Right lobe of liver (tissue), 6 donors: ENCODE data around the gene ZNF160. TPM values are rescaled to one million over a fixed set of nuclear protein-coding genes. Genes with fewer than 3 reads are reported as not detected.

Experiments
- ATAC-seq, 4 donors: fragments of 200-7000 bp; cut with Tn5 transposase; one replicate each; pipeline ENCODE4 v1.9.1; 2020; ENCODE audit warnings: mild to moderate bottlenecking in 4 of 4, moderate library complexity in 4 of 4
- DNase-seq, 3 donors: peaks; one replicate each; pipeline ENCODE4 v3.0.0-alpha.2; 2020
- H3K27ac ChIP-seq, 3 donors: fragments of 200-600 bp; one replicate each; pipeline ENCODE4 v1.8.0; 2022
- H3K27me3 ChIP-seq, 2 donors: fragments of 200-600 bp; one replicate each; pipeline ENCODE4 v1.8.0; 2022
- H3K36me3 ChIP-seq, 4 donors: fragments of 200-600 bp; sonication (generic) in 1 of 4; one replicate each; pipeline versions ENCODE4 v1.5.1 to v1.8.0; 2017 to 2022; ENCODE audit warnings: control low read depth in 1 of 4
- H3K4me1 ChIP-seq, 4 donors: fragments of 200-600 bp; sonication (generic) in 1 of 4; one replicate each; pipeline versions ENCODE4 v1.5.1 to v1.8.0; 2017 to 2022; ENCODE audit warnings: control low read depth in 1 of 4
- H3K4me3 ChIP-seq, 3 donors: fragments of 200-600 bp; one replicate each; pipeline ENCODE4 v1.8.0; 2022
- H3K9me3 ChIP-seq, 4 donors: fragments of 200-600 bp; sonication (generic) in 1 of 4; one replicate each; pipeline versions ENCODE4 v1.5.1 to v1.8.0; 2017 to 2022; ENCODE audit warnings: control low read depth in 1 of 4
- POLR2A ChIP-seq: fragments of 450-650 bp; IDR thresholded peaks from one replicate; pipeline ENCODE4 v1.6.1; 2017; ENCODE audit warnings: antibody characterized with exemption, mild to moderate bottlenecking
- WGBS: methylation state at CpG from one replicate; pipeline ENCODE4 v1.1.6; 2018; ENCODE audit warnings: low coverage, low lambda C conversion rate; ENCODE audit not compliant: insufficient coverage; ENCODE audit errors: missing lambda C conversion rate; 5-methylcytosine and 5-hydroxymethylcytosine counted together
- intact Hi-C, 2 donors: fragments of 100-400 bp; cut with DNase I; formaldehyde crosslinking; loops; one replicate each; pipeline versions ENCODE4 v1.11.2 to v1.14.1; 2022
- total RNA-seq, 6 experiments: library from RNA; depleted of rRNA in 2 of 6; stranded (reverse); fragments of >200 nt in 2 of 6; fragmentation: NEBNext Ultra II Directional in 3 of 6; extraction: Animal tissue kit (Norgen Biotek cat#: 25700) in 3 of 6; gene quantifications; one replicate each; pipeline versions ENCODE4 v1.1.0 to v1.2.4, GENCODE V29; 2016 to 2023
- TF ChIP-seq, protein P1 (sequence below), 4 donors: fragments of 200-600 bp in 3 of 4; fragments of 450-650 bp in 1 of 4; IDR thresholded peaks; one replicate each; pipeline versions ENCODE4 v1.5.1 to v1.8.0; 2016 to 2022; ENCODE audit warnings: antibody characterized with exemption in 4 of 4, mild to moderate bottlenecking in 2 of 4
- donor health status: DM: no; HTN: yes; CAD: no.
- donor health status: DM: no; HTN: no; CAD: no.
- donor health status: DM: no; HTN: no; CAD: no.
- donor health status: DM: no; HTN: yes; CAD: no.
- donor health status: DM: no; HTN: yes; CAD: no.

The ZNF160 gene
- total RNA-seq, 6 experiments from 2014 or later: 6.6 to 18.9 (median 13.9) TPM

- no peak overlapping the region for H3K4me3 ChIP-seq
- TF ChIP-seq, protein P1, sequence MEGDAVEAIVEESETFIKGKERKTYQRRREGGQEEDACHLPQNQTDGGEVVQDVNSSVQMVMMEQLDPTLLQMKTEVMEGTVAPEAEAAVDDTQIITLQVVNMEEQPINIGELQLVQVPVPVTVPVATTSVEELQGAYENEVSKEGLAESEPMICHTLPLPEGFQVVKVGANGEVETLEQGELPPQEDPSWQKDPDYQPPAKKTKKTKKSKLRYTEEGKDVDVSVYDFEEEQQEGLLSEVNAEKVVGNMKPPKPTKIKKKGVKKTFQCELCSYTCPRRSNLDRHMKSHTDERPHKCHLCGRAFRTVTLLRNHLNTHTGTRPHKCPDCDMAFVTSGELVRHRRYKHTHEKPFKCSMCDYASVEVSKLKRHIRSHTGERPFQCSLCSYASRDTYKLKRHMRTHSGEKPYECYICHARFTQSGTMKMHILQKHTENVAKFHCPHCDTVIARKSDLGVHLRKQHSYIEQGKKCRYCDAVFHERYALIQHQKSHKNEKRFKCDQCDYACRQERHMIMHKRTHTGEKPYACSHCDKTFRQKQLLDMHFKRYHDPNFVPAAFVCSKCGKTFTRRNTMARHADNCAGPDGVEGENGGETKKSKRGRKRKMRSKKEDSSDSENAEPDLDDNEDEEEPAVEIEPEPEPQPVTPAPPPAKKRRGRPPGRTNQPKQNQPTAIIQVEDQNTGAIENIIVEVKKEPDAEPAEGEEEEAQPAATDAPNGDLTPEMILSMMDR (IDR thresholded peaks at IDR 0.05): no peak
- no peak for TF ChIP-seq POLR2A
- H3K9me3 ChIP-seq: no peaks in the 10 kb centered on the region
- no peak overlapping the region for H3K27ac ChIP-seq
- DNase-seq (no peak), ATAC-seq (no peak)
- 0% methylated on average over 1 of the region's 1 CpG for WGBS
- H3K4me1 ChIP-seq: no peaks in the 10 kb centered on the region
- H3K36me3 ChIP-seq: peaks cover 5 to 11% (median 7%) of the 10 kb centered on the region in 4 donors
- H3K27me3 ChIP-seq: no peaks in the 10 kb centered on the region
- intact Hi-C loops: no loop called here
These were observed 10.5 kb downstream of the ZNF160 start for GRCh38 chr19:53092723-53093122.

- H3K4me1 ChIP-seq: no peaks in the 10 kb centered on the region
- H3K4me3 ChIP-seq: no peak overlapping the region
- no peak for ATAC-seq
- peaks cover 5 to 12% (median 9%) of the 10 kb centered on the region in 4 donors for H3K36me3 ChIP-seq
- no peak for DNase-seq
- no peaks in the 10 kb centered on the region for H3K27me3 ChIP-seq
- no peak overlapping the region for H3K27ac ChIP-seq
- H3K9me3 ChIP-seq: no peaks in the 10 kb centered on the region
- 86% methylated on average over 11 of the region's 19 CpGs for WGBS
- intact Hi-C loops: no loop called here
- no peak for TF ChIP-seq POLR2A
- TF ChIP-seq, protein P1 (IDR thresholded peaks at IDR 0.05): no peak
These were observed 11.6 kb downstream of the ZNF160 start for GRCh38 chr19:53091413-53092254.

DNA sequence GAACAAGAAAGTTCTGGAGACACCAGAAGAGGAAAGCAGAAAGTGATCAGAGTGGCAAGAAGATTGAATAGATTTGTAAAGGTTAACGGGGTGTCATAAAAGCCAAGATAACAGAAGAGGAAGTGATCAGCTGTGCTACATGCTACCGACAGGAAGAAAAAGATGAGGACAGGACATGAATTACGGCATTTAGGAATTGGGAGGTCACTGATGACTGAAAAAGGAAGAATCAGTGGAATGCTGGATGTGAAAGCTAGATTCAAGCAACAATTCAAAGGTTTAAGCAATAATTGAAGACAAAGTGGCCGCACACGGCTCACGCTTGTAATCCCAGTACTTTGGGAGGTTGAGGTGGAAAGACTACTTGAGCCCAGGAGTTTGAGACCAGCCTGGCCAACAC, 15.1 kb downstream of the ZNF160 start:
- H3K27ac ChIP-seq: peak overlapping the region; percentile 19 to 62 (median 29)
- DNase-seq (no peak), ATAC-seq (peak; percentile 33 to 61 (median 51))
- H3K4me1 ChIP-seq: no peaks in the 10 kb centered on the region
- no peak overlapping the region for H3K4me3 ChIP-seq
- intact Hi-C loops: no loop called here
- TF ChIP-seq, protein P1 (IDR thresholded peaks at IDR 0.05): no peak
- no peak for TF ChIP-seq POLR2A
- WGBS: 72% methylated on average over 6 of the region's 6 CpGs
- peaks cover 5 to 26% (median 21%) of the 10 kb centered on the region in 4 donors for H3K36me3 ChIP-seq
- H3K27me3 ChIP-seq: no peaks in the 10 kb centered on the region
- no peaks in the 10 kb centered on the region for H3K9me3 ChIP-seq

GRCh38 chr19:53086949-53087348, 16.3 kb downstream of the ZNF160 start:
- H3K36me3 ChIP-seq: peaks cover 5 to 26% (median 21%) of the 10 kb centered on the region in 4 donors
- WGBS: 59% methylated on average over 5 of the region's 5 CpGs
- no peaks in the 10 kb centered on the region for H3K9me3 ChIP-seq
- no peak overlapping the region for H3K4me3 ChIP-seq
- ATAC-seq (peak; percentile 78 to 92 (median 88)), DNase-seq (peak; percentile 58 to 73 (median 70))
- intact Hi-C loops: no loop called here
- no peaks in the 10 kb centered on the region for H3K4me1 ChIP-seq
- TF ChIP-seq, protein P1 (IDR thresholded peaks at IDR 0.05): no peak
- no peak for TF ChIP-seq POLR2A
- H3K27ac ChIP-seq: peak overlapping the region; percentile 13 to 36 (median 34)
- no peaks in the 10 kb centered on the region for H3K27me3 ChIP-seq
